Measurements from ENCODE around the gene NPFFR2.
A peak's percentile ranks its signal among the peaks of the same experiment; 100 is the strongest.
"Not testable (repeated sequence)": the region's sequence is repeated elsewhere in the genome, so short reads cannot be mapped to it uniquely, and the experiment has no call there.

The NPFFR2 gene

DNA sequence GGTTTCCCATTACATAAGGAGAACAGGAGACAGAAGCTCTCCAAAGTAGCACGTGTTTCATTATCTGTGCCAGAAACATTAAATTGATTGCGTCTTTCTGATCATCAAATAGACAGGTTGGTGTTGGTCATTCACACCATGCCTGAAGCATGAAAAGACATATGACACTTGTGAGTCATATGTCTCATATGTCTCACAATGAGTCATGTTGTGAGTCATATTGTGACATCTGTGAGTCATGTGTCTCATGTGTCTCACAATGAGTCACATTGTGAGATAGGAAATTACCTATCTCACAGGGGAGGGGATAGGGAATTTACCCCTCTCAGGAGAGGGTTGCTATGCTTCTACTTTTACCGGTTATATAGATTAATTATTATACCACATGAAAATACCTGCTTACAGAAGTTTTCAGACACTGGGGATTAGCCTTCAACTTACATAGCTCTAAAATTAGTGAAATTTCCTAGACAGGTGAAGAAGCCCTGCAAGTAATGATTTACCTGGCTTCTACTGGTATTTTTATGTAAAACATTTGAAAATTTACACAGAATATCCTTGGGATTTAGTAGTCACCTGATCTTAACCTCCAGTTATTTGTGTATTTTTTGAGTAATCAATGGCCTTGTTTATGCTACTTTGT lies 80.8 kb downstream of the NPFFR2 start:
- DNase-seq = peak in 1 of 2 experiments; percentile 17

GRCh38 chr4:72118017-72118416 lies 86.2 kb downstream of the NPFFR2 start:
- DNase-seq = no peak

- DNase-seq = no peak
Measured at GRCh38 chr4:72119946-72120345, 88.1 kb downstream of the NPFFR2 start.

DNA sequence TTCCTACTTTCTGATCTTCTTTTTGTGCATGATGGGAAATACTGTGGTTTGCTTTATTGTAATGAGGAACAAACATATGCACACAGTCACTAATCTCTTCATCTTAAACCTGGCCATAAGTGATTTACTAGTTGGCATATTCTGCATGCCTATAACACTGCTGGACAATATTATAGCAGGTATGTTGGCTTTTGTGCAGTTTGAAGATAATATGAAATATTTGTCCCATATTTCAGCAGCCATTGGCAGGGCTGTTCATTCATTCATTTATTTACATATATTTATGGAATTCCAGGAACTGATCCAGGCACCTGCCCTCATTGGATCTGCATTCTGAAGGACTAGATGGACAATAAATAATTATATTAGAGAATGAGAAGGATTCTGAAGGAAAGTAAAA lies 96.9 kb downstream of the NPFFR2 start:
- no peak for DNase-seq

GRCh38 chr4:72136429-72136828 lies 104.6 kb downstream of the NPFFR2 start:
- DNase-seq = no peak

DNA sequence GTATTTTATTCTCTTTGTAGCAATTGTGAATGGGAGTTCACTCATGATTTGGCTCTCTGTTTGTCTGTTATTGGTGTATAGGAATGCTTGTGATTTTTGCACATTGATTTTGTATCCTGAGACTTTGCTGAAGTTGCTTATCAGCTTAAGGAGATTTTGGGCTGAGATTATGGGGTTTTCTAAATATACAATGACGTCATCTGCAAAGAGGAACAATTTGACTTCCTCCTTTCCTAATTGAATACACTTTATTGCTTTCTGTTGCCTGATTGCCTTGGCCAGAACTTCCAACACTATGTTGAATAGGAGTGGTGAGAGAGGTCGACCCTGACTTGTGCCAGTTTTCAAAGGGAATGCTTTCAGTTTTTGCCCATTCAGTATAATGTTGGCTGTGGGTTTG lies 108.2 kb downstream of the NPFFR2 start:
- DNase-seq = not testable (repeated sequence)

GRCh38 chr4:72144241-72144640 lies 112.4 kb downstream of the NPFFR2 start:
- no peak for DNase-seq

GRCh38 chr4:72152731-72153130 lies 120.9 kb downstream of the NPFFR2 start:
- DNase-seq = no peak

GRCh38 chr4:72153634-72154033 lies 121.8 kb downstream of the NPFFR2 start:
- not testable (repeated sequence) for DNase-seq

- DNase-seq = not testable (repeated sequence)
Measured at GRCh38 chr4:72169285-72169684, 137.5 kb downstream of the NPFFR2 start.

- no peak for DNase-seq
Measured at GRCh38 chr4:72169861-72170260, 138.1 kb downstream of the NPFFR2 start.

DNA sequence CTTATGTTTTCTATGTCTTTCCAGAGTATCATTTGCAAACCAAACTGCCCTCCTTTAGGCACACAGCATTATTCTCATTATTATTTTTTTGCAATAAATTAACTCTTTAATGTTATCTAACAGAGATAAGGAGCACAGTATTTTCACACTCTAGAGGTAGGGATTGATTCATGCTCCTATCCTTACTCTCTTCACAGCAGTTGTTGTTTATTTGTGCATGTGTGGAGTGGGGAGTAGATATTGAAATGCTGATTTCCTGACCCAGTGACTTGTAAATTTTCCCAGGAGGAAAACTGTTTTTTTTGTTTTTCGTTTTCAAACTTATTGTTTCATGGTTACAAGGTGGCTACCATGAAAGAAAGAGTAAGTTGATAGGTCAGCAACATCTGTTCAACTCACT lies 140.0 kb downstream of the NPFFR2 start:
- DNase-seq = no peak

GRCh38 chr4:72179342-72179741 lies 147.5 kb downstream of the NPFFR2 start:
- no peak for DNase-seq

- DNase-seq = no peak
Measured at GRCh38 chr4:72186714-72187113, 154.9 kb downstream of the NPFFR2 start.

DNA sequence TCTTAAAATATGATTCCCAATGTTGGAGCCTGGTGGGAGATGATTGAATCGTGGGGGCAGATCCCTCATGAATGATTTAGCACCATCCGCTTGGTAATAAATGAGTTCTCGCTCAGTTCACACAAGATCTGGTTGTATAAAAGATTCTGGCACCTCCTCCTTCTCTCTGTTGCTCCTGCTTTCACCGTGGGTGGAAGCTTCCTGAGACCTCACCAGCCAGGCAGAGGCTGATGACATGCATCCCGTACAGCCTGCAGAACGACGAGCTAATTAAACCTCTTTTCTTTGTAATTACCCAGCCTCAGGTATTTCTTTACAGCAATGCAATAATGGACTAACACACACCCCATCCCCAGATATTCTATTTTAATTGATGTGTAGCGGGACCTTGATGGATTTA lies 162.2 kb downstream of the NPFFR2 start:
- no peak for DNase-seq

- no peak for DNase-seq
Measured at GRCh38 chr4:72194453-72194852, 162.7 kb downstream of the NPFFR2 start.

All from NCI-H1930 (cell line).